GM19023 (cell line): ENCODE results near the gene BMP6.

Source experiments
- ATAC-seq: cut with Tn5 transposase; IDR thresholded peaks from one replicate; pipeline ENCODE4 v1.9.1; 2021; ENCODE audit warnings: mild to moderate bottlenecking, moderate library complexity; ENCODE audit not compliant: unreplicated experiment

BMP6 gene

DNA sequence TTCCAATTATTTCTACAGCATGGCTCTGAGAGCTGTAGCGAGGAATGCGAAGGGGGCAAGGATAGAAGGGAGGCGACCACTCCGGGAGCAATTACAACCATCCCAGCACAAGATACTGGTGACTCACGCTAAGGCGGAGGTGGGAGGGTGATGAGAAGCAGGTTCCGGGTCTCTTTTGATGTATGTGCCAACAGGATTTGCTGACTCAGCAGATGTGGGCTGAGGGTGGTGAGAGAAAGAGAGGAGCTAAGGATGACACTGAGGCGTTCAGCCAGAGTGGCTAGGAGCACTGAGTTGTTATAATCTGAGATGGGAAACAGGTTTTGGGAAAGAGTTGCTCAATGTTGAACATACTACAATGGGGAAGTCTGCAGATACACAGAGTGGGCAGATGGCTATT lies 194.0 kb downstream of the BMP6 start:
- no peak for ATAC-seq

DNA sequence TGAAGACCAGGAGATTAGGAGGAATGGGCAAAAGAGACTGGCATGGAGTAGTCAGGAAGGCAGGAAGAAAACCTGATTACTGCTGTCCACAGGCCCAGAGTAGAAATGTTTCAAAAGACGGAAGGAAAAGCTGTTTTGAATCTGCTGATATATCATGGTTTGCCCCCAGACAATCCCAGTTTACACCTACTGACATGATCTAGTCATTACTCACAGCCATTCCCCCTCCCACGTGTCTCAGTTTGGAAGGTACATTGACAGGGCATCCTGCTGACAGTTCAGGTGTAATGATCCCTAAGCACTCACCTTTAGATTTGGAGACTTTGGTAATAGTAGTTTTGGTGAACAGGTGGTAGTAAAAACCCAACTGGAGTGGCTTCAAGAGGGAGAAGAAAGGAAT lies 194.5 kb downstream of the BMP6 start:
- no peak for ATAC-seq

- no peak for ATAC-seq
These were observed 195.1 kb downstream of the BMP6 start for GRCh38 chr6:7921046-7921445.

DNA sequence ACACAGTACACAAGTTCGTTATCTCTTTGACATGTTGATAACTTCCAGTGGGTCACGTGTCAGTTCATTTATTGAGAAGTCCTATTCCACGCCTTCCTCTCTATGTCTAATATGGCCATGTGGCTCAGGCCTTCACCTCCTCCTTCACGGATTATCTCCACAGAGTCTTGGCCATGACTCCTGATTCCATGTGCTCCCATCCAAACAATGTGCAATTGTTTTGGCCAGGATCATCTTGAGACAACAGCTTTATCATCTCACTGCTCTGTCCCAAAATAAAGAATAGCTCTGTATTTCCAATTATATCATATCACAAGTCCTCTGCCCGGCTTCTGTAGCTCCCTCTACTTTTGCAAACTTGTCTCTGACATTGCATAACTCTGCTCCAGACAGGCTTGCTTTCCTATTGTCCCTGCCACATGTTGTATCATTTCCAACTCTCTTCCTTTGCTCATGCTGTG lies 195.8 kb downstream of the BMP6 start:
- no peak for ATAC-seq

- no peak for ATAC-seq
These were observed 196.7 kb downstream of the BMP6 start for GRCh38 chr6:7922596-7922995.

DNA sequence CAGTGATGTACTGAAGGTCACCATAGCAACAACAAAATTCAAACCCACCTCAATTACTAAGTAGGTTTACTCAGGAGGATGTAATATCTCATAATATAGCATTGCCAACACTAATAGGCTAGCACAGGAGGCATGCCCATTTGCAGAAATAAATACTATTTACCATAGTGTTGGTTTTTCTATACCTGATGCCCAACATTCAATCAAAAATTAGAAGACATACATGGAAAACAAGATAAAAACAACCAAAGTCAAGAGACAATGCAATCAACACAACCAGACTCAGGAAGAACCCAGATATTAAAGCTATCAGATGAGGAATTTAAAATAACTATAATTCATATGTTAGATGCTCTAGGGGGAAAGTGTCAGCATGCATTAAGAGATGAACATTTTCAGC lies 199.0 kb downstream of the BMP6 start:
- ATAC-seq: no peak
